ENCODE results near the gene NCKAP5. TPM values are rescaled to one million over a fixed set of nuclear protein-coding genes. Genes with fewer than 3 reads are reported as not detected.

The NCKAP5 gene
- total and polyA plus RNA-seq, 2 experiments from 2014 or later = 2.2 to 5.5 TPM

- H4K20me1 ChIP-seq (ENCODE audit: insufficient read depth, poor library complexity, severe bottlenecking) = no peaks in the 10 kb centered on the region
- no peaks in the 10 kb centered on the region for H3K27me3 ChIP-seq
- H2AFZ ChIP-seq = no peak overlapping the region
- no peaks in the 10 kb centered on the region for H3K9me2 ChIP-seq (replicated peaks; ENCODE audit: insufficient read depth)
- no peak overlapping the region for H3K4me3 ChIP-seq
- H3K79me2 ChIP-seq = no peaks in the 10 kb centered on the region
- H3K27ac ChIP-seq = no peak overlapping the region
- DNase-seq (ENCODE audit: low spot score) = no peak
- H3K36me3 ChIP-seq (replicated peaks; ENCODE audit: insufficient read depth, low read depth) = no peaks in the 10 kb centered on the region
- TF ChIP-seq CTCF (IDR thresholded peaks at IDR 0.05; ENCODE audit: poor library complexity) (no peak), EZH2 (IDR thresholded peaks at IDR 0.05; ENCODE audit: borderline replicate concordance) (no peak), EZH2phosphoT487 (IDR thresholded peaks at IDR 0.05; ENCODE audit: low read depth, severe bottlenecking, unreplicated experiment) (no peak)
- no peaks in the 10 kb centered on the region for H3K4me1 ChIP-seq (ENCODE audit: insufficient read depth)
- WGBS (ENCODE audit: low lambda C conversion rate, missing lambda C conversion rate) = 32% methylated on average over 3 of the region's 3 CpGs
- H3K4me2 ChIP-seq = no peak overlapping the region
- no peaks in the 10 kb centered on the region for H3K9me3 ChIP-seq (ENCODE audit: low read depth)
Measured at GRCh38 chr2:132830321-132830827, 737.9 kb downstream of the NCKAP5 start.

GRCh38 chr2:132825601-132826000 is 742.7 kb downstream of the NCKAP5 start:
- H3K9me3 ChIP-seq (ENCODE audit: low read depth) = no peaks in the 10 kb centered on the region
- H3K79me2 ChIP-seq = no peaks in the 10 kb centered on the region
- H3K4me2 ChIP-seq = no peak overlapping the region
- no peaks in the 10 kb centered on the region for H4K20me1 ChIP-seq (ENCODE audit: insufficient read depth, poor library complexity, severe bottlenecking)
- DNase-seq (ENCODE audit: low spot score) = no peak
- H3K4me1 ChIP-seq (ENCODE audit: insufficient read depth) = no peaks in the 10 kb centered on the region
- H3K36me3 ChIP-seq (replicated peaks; ENCODE audit: insufficient read depth, low read depth) = no peaks in the 10 kb centered on the region
- H3K9me2 ChIP-seq (replicated peaks; ENCODE audit: insufficient read depth) = no peaks in the 10 kb centered on the region
- no peak overlapping the region for H2AFZ ChIP-seq
- WGBS (ENCODE audit: low lambda C conversion rate, missing lambda C conversion rate) = 84% methylated on average over 2 of the region's 2 CpGs
- no peak overlapping the region for H3K4me3 ChIP-seq
- no peak overlapping the region for H3K27ac ChIP-seq
- H3K27me3 ChIP-seq = no peaks in the 10 kb centered on the region
- TF ChIP-seq EZH2phosphoT487 (IDR thresholded peaks at IDR 0.05; ENCODE audit: low read depth, severe bottlenecking, unreplicated experiment) (no peak), CTCF (IDR thresholded peaks at IDR 0.05; ENCODE audit: poor library complexity) (no peak), EZH2 (IDR thresholded peaks at IDR 0.05; ENCODE audit: borderline replicate concordance) (no peak)

- H3K9me2 ChIP-seq (replicated peaks; ENCODE audit: insufficient read depth) = no peaks in the 10 kb centered on the region
- H4K20me1 ChIP-seq (ENCODE audit: insufficient read depth, poor library complexity, severe bottlenecking) = no peaks in the 10 kb centered on the region
- no peaks in the 10 kb centered on the region for H3K27me3 ChIP-seq
- H3K36me3 ChIP-seq (replicated peaks; ENCODE audit: insufficient read depth, low read depth) = no peaks in the 10 kb centered on the region
- H3K4me2 ChIP-seq = no peak overlapping the region
- no peak overlapping the region for H2AFZ ChIP-seq
- H3K4me1 ChIP-seq (ENCODE audit: insufficient read depth) = no peaks in the 10 kb centered on the region
- no peaks in the 10 kb centered on the region for H3K9me3 ChIP-seq (ENCODE audit: low read depth)
- no peak overlapping the region for H3K27ac ChIP-seq
- H3K79me2 ChIP-seq = no peaks in the 10 kb centered on the region
- TF ChIP-seq EZH2 (IDR thresholded peaks at IDR 0.05; ENCODE audit: borderline replicate concordance) = no peak
- TF ChIP-seq EZH2phosphoT487 (IDR thresholded peaks at IDR 0.05; ENCODE audit: low read depth, severe bottlenecking, unreplicated experiment) = no peak
- no peak for TF ChIP-seq CTCF (IDR thresholded peaks at IDR 0.05; ENCODE audit: poor library complexity)
- DNase-seq (ENCODE audit: low spot score) = no peak
- no peak overlapping the region for H3K4me3 ChIP-seq
Measured at GRCh38 chr2:132824716-132825115, 743.5 kb downstream of the NCKAP5 start.

- Histone ChIP-seq H3K9me3 (ENCODE audit: low read depth) (no peaks in the 10 kb centered on the region), H4K20me1 (ENCODE audit: insufficient read depth, poor library complexity, severe bottlenecking) (no peaks in the 10 kb centered on the region), H3K27me3 (no peaks in the 10 kb centered on the region), H3K9me2 (replicated peaks; ENCODE audit: insufficient read depth) (no peaks in the 10 kb centered on the region), H3K4me2 (no peak overlapping the region), H3K27ac (no peak overlapping the region), H3K36me3 (replicated peaks; ENCODE audit: insufficient read depth, low read depth) (no peaks in the 10 kb centered on the region), H3K79me2 (no peaks in the 10 kb centered on the region), H3K4me3 (no peak overlapping the region), H2AFZ (no peak overlapping the region), H3K4me1 (ENCODE audit: insufficient read depth) (no peaks in the 10 kb centered on the region)
- 80% methylated on average over 7 of the region's 7 CpGs for WGBS (ENCODE audit: low lambda C conversion rate, missing lambda C conversion rate)
- no peak for TF ChIP-seq CTCF (IDR thresholded peaks at IDR 0.05; ENCODE audit: poor library complexity)
- TF ChIP-seq EZH2 (IDR thresholded peaks at IDR 0.05; ENCODE audit: borderline replicate concordance) = no peak
- TF ChIP-seq EZH2phosphoT487 (IDR thresholded peaks at IDR 0.05; ENCODE audit: low read depth, severe bottlenecking, unreplicated experiment) = no peak
- DNase-seq (ENCODE audit: low spot score) = no peak
Measured at GRCh38 chr2:132816234-132816633, 752.0 kb downstream of the NCKAP5 start.
